Activated B cell treated with CpG ODN at 0.5 μM for 24 hours (primary cell): ENCODE measurements around the gene ERGIC3. TPM values are rescaled to one million over a fixed set of nuclear protein-coding genes. Genes with fewer than 3 reads are reported as not detected.

Source experiments
- ATAC-seq: fragments of 200-7000 bp; cut with Tn5 transposase; one replicate; pipeline ENCODE4 v1.10.0; 2021; ENCODE audit warnings: low read depth, mild to moderate bottlenecking, moderate library complexity
- CTCF ChIA-PET: fragments of 350-600 bp; sonication (Branson Sonifier 250); formaldehyde crosslinking; loops from one replicate; lab custom pipeline; 2021; ENCODE audit warnings: antibody characterized with exemption; lab: Charles Lee
- POLR2A ChIA-PET: fragments of 350-600 bp; sonication (Branson Sonifier 250); formaldehyde crosslinking; loops from one replicate; lab custom pipeline; 2021; ENCODE audit warnings: antibody characterized with exemption; lab: Charles Lee
- DNase-seq: peaks from one replicate; pipeline ENCODE4 v3.0.0; 2022
- H3K27ac Mint-ChIP-seq: one replicate; pipeline ENCODE4 v1.8.0; 2020; ENCODE audit warnings: mixed read lengths
- H3K27me3 Mint-ChIP-seq: one replicate; pipeline ENCODE4 v1.8.0; 2021; ENCODE audit warnings: mixed read lengths
- H3K36me3 Mint-ChIP-seq: one replicate; pipeline ENCODE4 v1.8.0; 2021; ENCODE audit warnings: low read depth, mixed read lengths
- H3K4me1 Mint-ChIP-seq: one replicate; pipeline ENCODE4 v1.8.0; 2021; ENCODE audit warnings: mixed read lengths
- H3K4me3 Mint-ChIP-seq: one replicate; pipeline ENCODE4 v1.8.0; 2020; ENCODE audit warnings: mild to moderate bottlenecking, mixed read lengths
- H3K9me3 Mint-ChIP-seq: one replicate; pipeline ENCODE4 v1.8.0; 2020; ENCODE audit warnings: mixed read lengths
- CTCF ChIP-seq: fragments of 200-600 bp; IDR thresholded peaks from one replicate; pipeline ENCODE4 v1.8.0; 2022; ENCODE audit warnings: antibody characterized with exemption, mild to moderate bottlenecking
- intact Hi-C: fragments of 100-400 bp; cut with micrococcal nuclease; formaldehyde crosslinking; loops from one replicate; pipeline ENCODE4 v1.15.1; 2024
- total RNA-seq: library from RNA; stranded (reverse); gene quantifications from 2 replicates; pipeline ENCODE4 v1.2.3, GENCODE V29; 2022

ERGIC3 gene
- total RNA-seq, 1 donor from 2014 or later, result 183 TPM

GRCh38 chr20:35583636-35584560, 42.0 kb downstream of the ERGIC3 start:
- peaks cover 2% of the 10 kb centered on the region for H3K27me3 Mint-ChIP-seq
- H3K36me3 Mint-ChIP-seq, result no peaks in the 10 kb centered on the region
- ATAC-seq (no peak), DNase-seq (no peak)
- H3K27ac Mint-ChIP-seq, result no peak overlapping the region
- ChIA-PET POLR2A (no interaction called here), CTCF (no interaction called here)
- H3K4me3 Mint-ChIP-seq, result no peak overlapping the region
- no peak for TF ChIP-seq CTCF
- intact Hi-C loops, result no loop called here
- H3K4me1 Mint-ChIP-seq, result no peaks in the 10 kb centered on the region
- peaks cover 4% of the 10 kb centered on the region for H3K9me3 Mint-ChIP-seq

- no peaks in the 10 kb centered on the region for H3K4me1 Mint-ChIP-seq
- no peak for TF ChIP-seq CTCF
- ChIA-PET POLR2A (no interaction called here), CTCF (no interaction called here)
- H3K36me3 Mint-ChIP-seq, result no peaks in the 10 kb centered on the region
- H3K9me3 Mint-ChIP-seq, result peaks cover 4% of the 10 kb centered on the region
- ATAC-seq (no peak), DNase-seq (no peak)
- H3K27me3 Mint-ChIP-seq, result peaks cover 2% of the 10 kb centered on the region
- H3K4me3 Mint-ChIP-seq, result no peak overlapping the region
- intact Hi-C loops, result no loop called here
- no peak overlapping the region for H3K27ac Mint-ChIP-seq
Observed at GRCh38 chr20:35586751-35587425, 45.0 kb downstream of the ERGIC3 start.

GRCh38 chr20:35587436-35587835, 45.6 kb downstream of the ERGIC3 start:
- H3K9me3 Mint-ChIP-seq, result peaks cover under 1% of the 10 kb centered on the region

GRCh38 chr20:35588397-35588796, 46.5 kb downstream of the ERGIC3 start:
- DNase-seq (no peak), ATAC-seq (no peak)
- intact Hi-C loops, result no loop called here
- no peak for TF ChIP-seq CTCF
- peaks cover 2% of the 10 kb centered on the region for H3K27me3 Mint-ChIP-seq
- ChIA-PET POLR2A (interaction anchor here (0.7 kb wide), 1 partner anchor 117 kb away, joined by 7 read pairs; no protein-coding TSS in a partner anchor), CTCF (interaction anchor here (1.2 kb wide), 1 partner anchor 31 kb away, joined by 3 read pairs; no protein-coding TSS in a partner anchor)
- no peaks in the 10 kb centered on the region for H3K4me1 Mint-ChIP-seq
- H3K9me3 Mint-ChIP-seq, result no peaks in the 10 kb centered on the region
- no peak overlapping the region for H3K27ac Mint-ChIP-seq
- no peak overlapping the region for H3K4me3 Mint-ChIP-seq
- no peaks in the 10 kb centered on the region for H3K36me3 Mint-ChIP-seq

More at GRCh38 chr20:35587436-35587835, 45.6 kb downstream of the ERGIC3 start:
- no peaks in the 10 kb centered on the region for H3K4me1 Mint-ChIP-seq
- POLR2A ChIA-PET, result no interaction called here
- no peak for DNase-seq
- peaks cover 2% of the 10 kb centered on the region for H3K27me3 Mint-ChIP-seq
- intact Hi-C loops, result no loop called here
- no peak for TF ChIP-seq CTCF
- H3K36me3 Mint-ChIP-seq, result no peaks in the 10 kb centered on the region
- CTCF ChIA-PET, result no interaction called here
- H3K4me3 Mint-ChIP-seq, result no peak overlapping the region
- H3K27ac Mint-ChIP-seq, result no peak overlapping the region
- ATAC-seq, result no peak
